Measurements from ENCODE around the gene DTX1. TPM values are rescaled to one million over a fixed set of nuclear protein-coding genes. Genes with fewer than 3 reads are reported as not detected.

The DTX1 gene
- total and polyA plus RNA-seq, 4 donors, result 1.3 to 4.9 (median 2.2) TPM

GRCh38 chr12:113088971-113089756 lies 32.6 kb downstream of the DTX1 start:
- H3K4me1 ChIP-seq (ENCODE audit: control insufficient read depth in 5 of 5, insufficient read depth in 5 of 5, low read length in 5 of 5), result peaks cover 0 to 2% (median 0%) of the 10 kb centered on the region in 5 donors
- DNase-seq, result no peak
- H3K9ac ChIP-seq (ENCODE audit: insufficient read depth in 1 of 2, low read length in 2 of 2), result no peak overlapping the region
- peaks cover 0 to 10% (median 10%) of the 10 kb centered on the region in 3 donors for H3K27me3 ChIP-seq (ENCODE audit: control insufficient read depth in 3 of 3, insufficient read depth in 3 of 3, low read length in 2 of 3)
- no peak overlapping the region for H3K27ac ChIP-seq (ENCODE audit: low read depth in 1 of 2, low read length in 1 of 2)
- ATAC-seq (ENCODE audit: insufficient read depth, low FRiP score), result no peak
- TF ChIP-seq, protein P1, sequence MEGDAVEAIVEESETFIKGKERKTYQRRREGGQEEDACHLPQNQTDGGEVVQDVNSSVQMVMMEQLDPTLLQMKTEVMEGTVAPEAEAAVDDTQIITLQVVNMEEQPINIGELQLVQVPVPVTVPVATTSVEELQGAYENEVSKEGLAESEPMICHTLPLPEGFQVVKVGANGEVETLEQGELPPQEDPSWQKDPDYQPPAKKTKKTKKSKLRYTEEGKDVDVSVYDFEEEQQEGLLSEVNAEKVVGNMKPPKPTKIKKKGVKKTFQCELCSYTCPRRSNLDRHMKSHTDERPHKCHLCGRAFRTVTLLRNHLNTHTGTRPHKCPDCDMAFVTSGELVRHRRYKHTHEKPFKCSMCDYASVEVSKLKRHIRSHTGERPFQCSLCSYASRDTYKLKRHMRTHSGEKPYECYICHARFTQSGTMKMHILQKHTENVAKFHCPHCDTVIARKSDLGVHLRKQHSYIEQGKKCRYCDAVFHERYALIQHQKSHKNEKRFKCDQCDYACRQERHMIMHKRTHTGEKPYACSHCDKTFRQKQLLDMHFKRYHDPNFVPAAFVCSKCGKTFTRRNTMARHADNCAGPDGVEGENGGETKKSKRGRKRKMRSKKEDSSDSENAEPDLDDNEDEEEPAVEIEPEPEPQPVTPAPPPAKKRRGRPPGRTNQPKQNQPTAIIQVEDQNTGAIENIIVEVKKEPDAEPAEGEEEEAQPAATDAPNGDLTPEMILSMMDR (IDR thresholded peaks at IDR 0.05; ENCODE audit: control extremely low read depth, extremely low read depth), result no peak
- 72% methylated on average over 12 to 13 of the region's 13 CpGs for WGBS, 2 donors
- no peaks in the 10 kb centered on the region for H3K36me3 ChIP-seq (ENCODE audit: control insufficient read depth in 4 of 4, insufficient read depth in 4 of 4, low read length in 4 of 4)
- no peak overlapping the region for H3K4me3 ChIP-seq
- no peaks in the 10 kb centered on the region for H3K9me3 ChIP-seq (ENCODE audit: control insufficient read depth in 4 of 4, insufficient read depth in 3 of 4, low read length in 3 of 4)

DNA sequence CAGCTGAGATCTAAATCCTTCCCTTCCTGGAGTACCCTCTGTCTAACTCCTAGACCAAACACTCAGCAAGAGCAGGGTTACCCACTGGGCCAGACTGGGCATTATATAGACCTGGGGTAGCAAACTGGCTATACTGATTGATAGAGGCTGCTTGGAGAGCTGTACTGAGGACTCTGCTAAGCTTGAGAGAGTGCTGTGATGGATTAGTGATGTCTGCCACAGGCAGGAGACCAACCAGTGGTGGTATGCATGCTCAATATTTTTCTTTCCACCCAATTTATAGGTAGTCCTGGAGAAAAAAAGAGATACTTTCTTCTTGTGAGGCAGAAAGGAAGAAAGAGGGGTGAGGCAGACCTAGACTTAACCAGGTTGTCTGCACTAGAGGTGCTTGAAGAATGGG lies 33.3 kb downstream of the DTX1 start:
- H3K27ac ChIP-seq (ENCODE audit: low read depth in 1 of 2, low read length in 1 of 2), result no peak overlapping the region
- DNase-seq, result no peak
- TF ChIP-seq, protein P1 (IDR thresholded peaks at IDR 0.05; ENCODE audit: control extremely low read depth, extremely low read depth), result no peak
- peaks cover 0 to 2% (median 0%) of the 10 kb centered on the region in 5 donors for H3K4me1 ChIP-seq (ENCODE audit: control insufficient read depth in 5 of 5, insufficient read depth in 5 of 5, low read length in 5 of 5)
- H3K36me3 ChIP-seq (ENCODE audit: control insufficient read depth in 4 of 4, insufficient read depth in 4 of 4, low read length in 4 of 4), result no peaks in the 10 kb centered on the region
- no peak for ATAC-seq (ENCODE audit: insufficient read depth, low FRiP score)
- no peaks in the 10 kb centered on the region for H3K9me3 ChIP-seq (ENCODE audit: control insufficient read depth in 4 of 4, insufficient read depth in 3 of 4, low read length in 3 of 4)
- H3K9ac ChIP-seq (ENCODE audit: insufficient read depth in 1 of 2, low read length in 2 of 2), result no peak overlapping the region
- peaks cover 0 to 10% (median 10%) of the 10 kb centered on the region in 3 donors for H3K27me3 ChIP-seq (ENCODE audit: control insufficient read depth in 3 of 3, insufficient read depth in 3 of 3, low read length in 2 of 3)
- H3K4me3 ChIP-seq, result no peak overlapping the region

- Histone ChIP-seq H3K4me3 (no peak overlapping the region), H3K36me3 (ENCODE audit: control insufficient read depth in 4 of 4, insufficient read depth in 4 of 4, low read length in 4 of 4) (no peaks in the 10 kb centered on the region), H3K27me3 (ENCODE audit: control insufficient read depth in 3 of 3, insufficient read depth in 3 of 3, low read length in 2 of 3) (peaks cover 0 to 10% (median 10%) of the 10 kb centered on the region in 3 donors), H3K27ac (ENCODE audit: low read depth in 1 of 2, low read length in 1 of 2) (no peak overlapping the region), H3K9ac (ENCODE audit: insufficient read depth in 1 of 2, low read length in 2 of 2) (no peak overlapping the region), H3K9me3 (ENCODE audit: control insufficient read depth in 4 of 4, insufficient read depth in 3 of 4, low read length in 3 of 4) (no peaks in the 10 kb centered on the region), H3K4me1 (ENCODE audit: control insufficient read depth in 5 of 5, insufficient read depth in 5 of 5, low read length in 5 of 5) (peaks cover 0 to 2% (median 0%) of the 10 kb centered on the region in 5 donors)
- no peak for DNase-seq
- ATAC-seq (ENCODE audit: insufficient read depth, low FRiP score), result no peak
- TF ChIP-seq, protein P1 (IDR thresholded peaks at IDR 0.05; ENCODE audit: control extremely low read depth, extremely low read depth), result no peak
- WGBS, 2 donors, result 77 to 90% methylated on average over 21 of the region's 21 CpGs
Measured at GRCh38 chr12:113090740-113091139, 34.2 kb downstream of the DTX1 start.

Measured in lung (tissue), 12 donors.